OCI-LY7 (cell line): ENCODE measurements around the gene MAP3K20. TPM values are rescaled to one million over a fixed set of nuclear protein-coding genes. Genes with fewer than 3 reads are reported as not detected.

ENCODE experiments used
- BruUV-seq: library from RNA; stranded (reverse); fragments of 400-500 nt; replicated peaks from 2 replicates; lab custom pipeline; 2021; lab: Mats Ljungman, UMichigan
- CTCF ChIA-PET: fragments of 300-600 bp; sonication (Branson Sonifier 250); formaldehyde crosslinking; loops from one replicate; lab custom pipeline; 2022; ENCODE audit warnings: antibody characterized with exemption; ENCODE audit not compliant: unreplicated experiment; lab: Charles Lee
- POLR2A ChIA-PET: fragments of 300-600 bp; sonication (Branson Sonifier 250); formaldehyde crosslinking; loops from one replicate; lab custom pipeline; 2022; ENCODE audit warnings: antibody characterized with exemption; lab: Charles Lee
- DNase-seq: peaks from one replicate; pipeline ENCODE4 v3.0.0-alpha.2; 2015; ENCODE audit warnings: low spot score
- H2AFZ ChIP-seq: fragments of 200-600 bp; sonication (generic), shearing (Covaris generic); 2 replicates; pipeline ENCODE4 v1.6.1; 2014; ENCODE audit warnings: mild to moderate bottlenecking, antibody characterized with exemption, low read length, moderate library complexity
- H3K27ac ChIP-seq: fragments of 200-600 bp; sonication (generic); 2 replicates; pipeline ENCODE4 v1.5.1; 2014; ENCODE audit warnings: mixed run types, low read depth, mild to moderate bottlenecking, moderate library complexity, low read length, inconsistent platforms; ENCODE audit not compliant: poor library complexity, severe bottlenecking
- H3K36me3 ChIP-seq: fragments of 200-600 bp; sonication (generic); 2 replicates; pipeline ENCODE4 v1.6.1; 2014; ENCODE audit warnings: mild to moderate bottlenecking, antibody characterized with exemption, low read length, moderate library complexity, mixed read lengths; ENCODE audit not compliant: insufficient read depth
- H3K4me1 ChIP-seq: fragments of 200-600 bp; sonication (generic); 2 replicates; pipeline ENCODE4 v1.5.1; 2014; ENCODE audit warnings: mild to moderate bottlenecking, low read length; ENCODE audit not compliant: insufficient read depth, poor library complexity, severe bottlenecking
- H3K4me2 ChIP-seq: fragments of 200-600 bp; sonication (generic); 2 replicates; pipeline ENCODE4 v1.6.1; 2014; ENCODE audit warnings: mild to moderate bottlenecking, low read length
- H3K4me3 ChIP-seq: fragments of 200-600 bp; sonication (generic); 2 replicates; pipeline ENCODE4 v1.5.1; 2014; ENCODE audit warnings: mild to moderate bottlenecking, low read depth, low read length; ENCODE audit not compliant: poor library complexity, severe bottlenecking
- H3K79me2 ChIP-seq: fragments of 200-600 bp; sonication (generic); 2 replicates; pipeline ENCODE4 v1.6.1; 2016; ENCODE audit warnings: low read depth, mild to moderate bottlenecking, low read length, moderate library complexity, mixed read lengths; ENCODE audit not compliant: insufficient read depth
- H3K9me2 ChIP-seq: fragments of 200-600 bp; sonication (generic); 2 replicates; pipeline ENCODE4 v1.6.1; 2016; ENCODE audit warnings: mild to moderate bottlenecking, low read length, mixed read lengths; ENCODE audit not compliant: insufficient read depth
- H3K9me3 ChIP-seq: fragments of 200-600 bp; sonication (generic); 2 replicates; pipeline ENCODE4 v1.6.1; 2014; ENCODE audit warnings: mild to moderate bottlenecking, mixed run types, low read length, mixed read lengths
- H4K20me1 ChIP-seq: fragments of 200-600 bp; sonication (generic); 2 replicates; pipeline ENCODE4 v1.6.1; 2014; ENCODE audit warnings: mild to moderate bottlenecking, antibody characterized with exemption, low read length, moderate library complexity, mixed read lengths; ENCODE audit not compliant: insufficient read depth
- CTCF ChIP-seq: fragments of 200-600 bp; sonication (generic); conservative IDR thresholded peaks from 2 replicates; pipeline ENCODE4 v1.5.1; 2014; ENCODE audit warnings: mild to moderate bottlenecking, antibody characterized with exemption, low read length, moderate library complexity, mixed read lengths
- EZH2phosphoT487 ChIP-seq: fragments of 200-600 bp; sonication (generic); IDR thresholded peaks from 2 replicates; pipeline ENCODE4 v1.6.1; 2018; ENCODE audit warnings: low read depth, borderline replicate concordance, mild to moderate bottlenecking, mixed run types, antibody characterized with exemption, low read length, moderate library complexity, mixed read lengths
- intact Hi-C: fragments of 100-400 bp; cut with micrococcal nuclease; formaldehyde crosslinking; loops from one replicate; pipeline ENCODE4 v1.10.0; 2022; ENCODE audit not compliant: unreplicated experiment
- total RNA-seq, 2 experiments: library from RNA; depleted of rRNA in 1 of 2; stranded (reverse); fragments of >200 nt in 1 of 2; shearing (Covaris generic) in 1 of 2; gene quantifications; 2 replicates each; pipeline ENCODE4 v1.2.3, GENCODE V29; 2014 to 2022

The MAP3K20 gene
- total RNA-seq, 2 experiments from 2014 or later: 8.2 to 17.9 TPM

GRCh38 chr2:173044686-173045085 lies 31.0 kb upstream of the MAP3K20 start:
- TF ChIP-seq EZH2phosphoT487: no peak
- no peak for TF ChIP-seq CTCF
- Histone ChIP-seq H3K79me2 (no peaks in the 10 kb centered on the region), H3K9me3 (no peaks in the 10 kb centered on the region), H3K36me3 (no peaks in the 10 kb centered on the region), H3K27ac (no peak overlapping the region), H4K20me1 (no peaks in the 10 kb centered on the region), H2AFZ (no peak overlapping the region), H3K4me3 (no peak overlapping the region), H3K9me2 (no peaks in the 10 kb centered on the region), H3K4me1 (no peaks in the 10 kb centered on the region), H3K4me2 (no peak overlapping the region)
- BruUV-seq: no TSS peak
- CTCF ChIA-PET: no interaction called here
- intact Hi-C loops: no loop called here
- POLR2A ChIA-PET: interaction anchor here (0.6 kb wide), 1 partner anchor 50 kb away, joined by 4 read pairs; no protein-coding TSS in a partner anchor
- no peak for DNase-seq

- CTCF ChIA-PET: no interaction called here
- no peak overlapping the region for H3K27ac ChIP-seq
- H3K9me3 ChIP-seq: no peaks in the 10 kb centered on the region
- intact Hi-C loops: no loop called here
- no peak overlapping the region for H3K4me2 ChIP-seq
- H3K36me3 ChIP-seq: no peaks in the 10 kb centered on the region
- TF ChIP-seq CTCF (no peak), EZH2phosphoT487 (no peak)
- H3K79me2 ChIP-seq: no peaks in the 10 kb centered on the region
- POLR2A ChIA-PET: no interaction called here
- DNase-seq: no peak
- H3K9me2 ChIP-seq: no peaks in the 10 kb centered on the region
- no peak overlapping the region for H3K4me3 ChIP-seq
- BruUV-seq: no TSS peak
- H4K20me1 ChIP-seq: no peaks in the 10 kb centered on the region
- no peaks in the 10 kb centered on the region for H3K4me1 ChIP-seq
- H2AFZ ChIP-seq: no peak overlapping the region
These were observed 30.5 kb upstream of the MAP3K20 start for GRCh38 chr2:173045181-173045580.

- CTCF ChIA-PET: no interaction called here
- H4K20me1 ChIP-seq: no peaks in the 10 kb centered on the region
- no peak overlapping the region for H3K4me2 ChIP-seq
- no peaks in the 10 kb centered on the region for H3K4me1 ChIP-seq
- no peak overlapping the region for H3K27ac ChIP-seq
- no peak overlapping the region for H3K4me3 ChIP-seq
- intact Hi-C loops: no loop called here
- POLR2A ChIA-PET: no interaction called here
- no peaks in the 10 kb centered on the region for H3K36me3 ChIP-seq
- BruUV-seq: no TSS peak
- no peaks in the 10 kb centered on the region for H3K9me3 ChIP-seq
- H3K79me2 ChIP-seq: no peaks in the 10 kb centered on the region
- H3K9me2 ChIP-seq: no peaks in the 10 kb centered on the region
- TF ChIP-seq CTCF (no peak), EZH2phosphoT487 (no peak)
- no peak overlapping the region for H2AFZ ChIP-seq
- DNase-seq: no peak
These were observed 27.1 kb upstream of the MAP3K20 start for GRCh38 chr2:173048522-173048896.
